ENCODE data around the gene PHACTR3.

DNA sequence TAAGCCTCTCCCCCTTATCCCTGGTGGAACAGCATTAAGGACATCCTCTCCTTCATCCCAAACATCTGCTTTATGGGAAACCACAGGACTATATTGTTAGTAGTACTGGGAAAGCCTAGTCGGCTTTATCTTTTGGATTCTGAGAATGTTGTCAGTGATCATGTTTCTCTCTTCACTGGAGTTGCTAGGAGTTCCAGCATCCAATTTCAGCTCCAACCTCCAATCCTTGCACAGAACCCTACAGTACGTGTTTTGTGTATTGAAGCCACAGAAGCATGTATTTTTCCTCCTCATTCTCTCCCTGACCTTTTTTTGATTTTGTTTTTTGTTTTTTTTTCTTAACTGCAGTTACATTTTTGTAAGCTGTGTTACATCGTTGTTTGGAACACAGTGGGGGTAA, 84.0 kb downstream of the PHACTR3 start:
- TF ChIP-seq, protein P1, sequence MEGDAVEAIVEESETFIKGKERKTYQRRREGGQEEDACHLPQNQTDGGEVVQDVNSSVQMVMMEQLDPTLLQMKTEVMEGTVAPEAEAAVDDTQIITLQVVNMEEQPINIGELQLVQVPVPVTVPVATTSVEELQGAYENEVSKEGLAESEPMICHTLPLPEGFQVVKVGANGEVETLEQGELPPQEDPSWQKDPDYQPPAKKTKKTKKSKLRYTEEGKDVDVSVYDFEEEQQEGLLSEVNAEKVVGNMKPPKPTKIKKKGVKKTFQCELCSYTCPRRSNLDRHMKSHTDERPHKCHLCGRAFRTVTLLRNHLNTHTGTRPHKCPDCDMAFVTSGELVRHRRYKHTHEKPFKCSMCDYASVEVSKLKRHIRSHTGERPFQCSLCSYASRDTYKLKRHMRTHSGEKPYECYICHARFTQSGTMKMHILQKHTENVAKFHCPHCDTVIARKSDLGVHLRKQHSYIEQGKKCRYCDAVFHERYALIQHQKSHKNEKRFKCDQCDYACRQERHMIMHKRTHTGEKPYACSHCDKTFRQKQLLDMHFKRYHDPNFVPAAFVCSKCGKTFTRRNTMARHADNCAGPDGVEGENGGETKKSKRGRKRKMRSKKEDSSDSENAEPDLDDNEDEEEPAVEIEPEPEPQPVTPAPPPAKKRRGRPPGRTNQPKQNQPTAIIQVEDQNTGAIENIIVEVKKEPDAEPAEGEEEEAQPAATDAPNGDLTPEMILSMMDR (IDR thresholded peaks at IDR 0.05; ENCODE audit: low read depth, low read length, poor library complexity, severe bottlenecking): no peak
- TF ChIP-seq EZH2phosphoT487 (IDR thresholded peaks at IDR 0.05; ENCODE audit: borderline replicate concordance, low read length): no peak
